Left ventricle myocardium inferior (tissue), 1 donor: ENCODE results near the gene ETFDH. TPM values are rescaled to one million over a fixed set of nuclear protein-coding genes. Genes with fewer than 3 reads are reported as not detected.

Experiments
- DNase-seq: peaks from one replicate; pipeline ENCODE4 v3.0.0-alpha.2; 2020
- H3K27ac ChIP-seq: fragments of 200-600 bp; replicated peaks from 2 replicates; pipeline ENCODE4 v1.8.0; 2021
- H3K27me3 ChIP-seq: fragments of 200-600 bp; 2 replicates; pipeline ENCODE4 v1.8.0; 2021; ENCODE audit warnings: low read depth
- H3K36me3 ChIP-seq: fragments of 200-600 bp; 2 replicates; pipeline ENCODE4 v1.8.0; 2021
- H3K4me1 ChIP-seq: fragments of 200-600 bp; 2 replicates; pipeline ENCODE4 v1.8.0; 2021
- H3K4me3 ChIP-seq: fragments of 200-600 bp; 2 replicates; pipeline ENCODE4 v1.8.0; 2021; ENCODE audit warnings: mild to moderate bottlenecking, moderate library complexity
- H3K9me3 ChIP-seq: fragments of 200-600 bp; replicated peaks from 2 replicates; pipeline ENCODE4 v1.8.0; 2021
- CTCF ChIP-seq: fragments of 200-600 bp; IDR thresholded peaks from 2 replicates; pipeline ENCODE4 v1.8.0; 2021; ENCODE audit warnings: antibody characterized with exemption, mild to moderate bottlenecking, borderline replicate concordance
- intact Hi-C: fragments of 100-400 bp; cut with micrococcal nuclease; formaldehyde crosslinking; loops from one replicate; pipeline ENCODE4 v1.11.0; 2022
- total RNA-seq: library from RNA; stranded (reverse); fragmentation: NEBNext Ultra II Directional; extraction: Animal tissue kit (Norgen Biotek cat#: 25700); gene quantifications from one replicate; pipeline ENCODE4 v1.2.1, GENCODE V29; 2021
- donor health status: DM: no; HTN: yes; CAD: no; lungs with severe emphysema.

ETFDH gene
- total RNA-seq, 1 donor from 2014 or later: 283 TPM

GRCh38 chr4:158644356-158644755 is 27.7 kb upstream of the ETFDH start:
- intact Hi-C loops: no loop called here
- H3K36me3 ChIP-seq: no peaks in the 10 kb centered on the region
- DNase-seq: no peak
- no peak for TF ChIP-seq CTCF
- H3K27ac ChIP-seq: no peak overlapping the region
- no peak overlapping the region for H3K4me3 ChIP-seq
- H3K27me3 ChIP-seq: no peaks in the 10 kb centered on the region
- no peaks in the 10 kb centered on the region for H3K4me1 ChIP-seq
- no peaks in the 10 kb centered on the region for H3K9me3 ChIP-seq

GRCh38 chr4:158644760-158645159 is 27.3 kb upstream of the ETFDH start:
- no peak overlapping the region for H3K4me3 ChIP-seq
- H3K27me3 ChIP-seq: no peaks in the 10 kb centered on the region
- H3K9me3 ChIP-seq: no peaks in the 10 kb centered on the region
- TF ChIP-seq CTCF: no peak
- no peak for DNase-seq
- no peaks in the 10 kb centered on the region for H3K4me1 ChIP-seq
- intact Hi-C loops: no loop called here
- no peaks in the 10 kb centered on the region for H3K36me3 ChIP-seq
- H3K27ac ChIP-seq: no peak overlapping the region

- Histone ChIP-seq H3K27me3 (no peaks in the 10 kb centered on the region), H3K36me3 (no peaks in the 10 kb centered on the region), H3K4me1 (no peaks in the 10 kb centered on the region), H3K4me3 (no peak overlapping the region), H3K27ac (no peak overlapping the region), H3K9me3 (no peaks in the 10 kb centered on the region)
- intact Hi-C loops: no loop called here
- no peak for DNase-seq
- no peak for TF ChIP-seq CTCF
Observed at GRCh38 chr4:158649111-158649680, 22.9 kb upstream of the ETFDH start.

- TF ChIP-seq CTCF: no peak
- Histone ChIP-seq H3K36me3 (no peaks in the 10 kb centered on the region), H3K27ac (no peak overlapping the region), H3K27me3 (no peaks in the 10 kb centered on the region), H3K4me1 (no peaks in the 10 kb centered on the region), H3K9me3 (peaks cover under 1% of the 10 kb centered on the region), H3K4me3 (no peak overlapping the region)
- intact Hi-C loops: no loop called here
- no peak for DNase-seq
Observed at GRCh38 chr4:158652920-158653319, 19.2 kb upstream of the ETFDH start.

- Histone ChIP-seq H3K4me1 (no peaks in the 10 kb centered on the region), H3K4me3 (no peak overlapping the region), H3K27me3 (no peaks in the 10 kb centered on the region), H3K9me3 (peaks cover 6% of the 10 kb centered on the region), H3K27ac (no peak overlapping the region), H3K36me3 (no peaks in the 10 kb centered on the region)
- no peak for TF ChIP-seq CTCF
- DNase-seq: no peak
- intact Hi-C loops: no loop called here
Observed at GRCh38 chr4:158656439-158656838, 15.7 kb upstream of the ETFDH start.
